Thoracic aorta (tissue), 2 donors: ENCODE data around the gene BDKRB2. TPM values are rescaled to one million over a fixed set of nuclear protein-coding genes. Genes with fewer than 3 reads are reported as not detected.

Experiments used
- ATAC-seq: fragments of 150-250 bp; one replicate; pipeline ENCODE4 v1.8.0; 2017; ENCODE audit warnings: low read depth; ENCODE audit not compliant: insufficient number of reproducible peaks, low FRiP score
- DNase-seq: peaks from one replicate; pipeline ENCODE4 v3.0.0-alpha.2; 2020; ENCODE audit warnings: low spot score
- H3K27ac ChIP-seq, 2 donors: fragments of 200-600 bp; sonication (generic); 1 replicate in 1 of 2; 2 replicates in 1 of 2; pipeline ENCODE4 v1.5.1; 2016; ENCODE audit warnings: mild to moderate bottlenecking in 2 of 2, moderate library complexity in 2 of 2
- H3K27me3 ChIP-seq: fragments of 200-600 bp; sonication (generic); replicated peaks from 2 replicates; pipeline ENCODE4 v1.6.0; 2016; ENCODE audit warnings: mild to moderate bottlenecking; ENCODE audit not compliant: insufficient read depth
- H3K36me3 ChIP-seq: fragments of 200-600 bp; sonication (generic); one replicate; pipeline ENCODE4 v1.5.1; 2016
- H3K4me1 ChIP-seq, 2 donors: fragments of 200-600 bp; sonication (generic); 1 replicate in 1 of 2; 2 replicates in 1 of 2; pipeline versions ENCODE4 v1.5.1 to v1.6.0; 2016; ENCODE audit warnings: low read depth in 2 of 2, mild to moderate bottlenecking in 1 of 2; ENCODE audit not compliant: control insufficient read depth in 1 of 2
- H3K4me3 ChIP-seq: fragments of 200-600 bp; sonication (generic); 2 replicates; pipeline ENCODE4 v1.5.1; 2016; ENCODE audit warnings: mild to moderate bottlenecking
- H3K9me3 ChIP-seq: fragments of 200-600 bp; sonication (generic); 2 replicates; pipeline ENCODE4 v1.5.1; 2016
- CTCF ChIP-seq: fragments of 200-600 bp; sonication (generic); IDR thresholded peaks from one replicate; pipeline ENCODE4 v1.5.1; 2019; ENCODE audit warnings: antibody characterized with exemption
- total RNA-seq, 2 donors: library from RNA; depleted of rRNA; stranded (reverse); fragments of >200 nt; gene quantifications; one replicate each; pipeline versions ENCODE4 v1.1.0 to v1.2.3, GENCODE V29; 2016

The BDKRB2 gene
- total RNA-seq, 2 donors from 2014 or later: 2.6 to 14.3 TPM

- no peak for DNase-seq
- no peak overlapping the region for H3K27ac ChIP-seq
- H3K4me3 ChIP-seq: no peak overlapping the region
- no peak for ATAC-seq
- H3K36me3 ChIP-seq: no peaks in the 10 kb centered on the region
- TF ChIP-seq CTCF: no peak
- H3K4me1 ChIP-seq: no peaks in the 10 kb centered on the region
- no peaks in the 10 kb centered on the region for H3K27me3 ChIP-seq
- no peaks in the 10 kb centered on the region for H3K9me3 ChIP-seq
These were observed 36.1 kb upstream of the BDKRB2 start for GRCh38 chr14:96168581-96168980.

DNA sequence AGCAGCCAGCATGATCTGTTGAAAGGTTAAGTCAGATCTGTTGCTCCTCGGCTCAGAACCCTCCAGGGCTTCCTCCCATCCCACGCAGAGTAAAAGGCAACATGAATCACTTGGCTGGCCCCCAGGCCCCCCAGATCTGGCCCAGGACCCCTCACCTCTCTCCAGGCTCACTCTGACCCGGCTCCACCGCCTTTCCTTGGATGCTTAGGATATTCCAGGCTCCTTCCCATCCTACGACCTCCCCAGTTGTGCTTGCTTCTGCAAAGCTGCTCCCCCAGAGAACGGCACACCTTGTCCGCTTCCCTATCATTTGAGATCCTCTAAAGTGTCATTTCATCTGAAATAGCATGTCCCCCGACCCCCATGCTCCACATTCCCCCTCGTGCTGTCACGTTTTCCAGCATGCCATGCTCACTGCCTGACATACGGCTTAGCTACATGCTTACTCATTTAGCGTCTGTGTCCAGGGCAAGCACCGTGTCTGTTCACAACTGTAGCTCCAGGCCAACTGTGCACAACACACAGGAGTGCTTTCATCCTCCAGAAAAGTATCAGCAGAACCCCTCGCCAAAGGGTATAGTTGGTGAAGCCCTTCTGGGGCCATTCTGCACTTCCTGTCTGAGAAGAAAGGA is 33.6 kb upstream of the BDKRB2 start:
- H3K36me3 ChIP-seq: no peaks in the 10 kb centered on the region
- no peak overlapping the region for H3K27ac ChIP-seq
- DNase-seq: no peak
- H3K4me1 ChIP-seq: no peaks in the 10 kb centered on the region
- no peak overlapping the region for H3K4me3 ChIP-seq
- no peaks in the 10 kb centered on the region for H3K27me3 ChIP-seq
- no peaks in the 10 kb centered on the region for H3K9me3 ChIP-seq
- no peak for TF ChIP-seq CTCF
- no peak for ATAC-seq

DNA sequence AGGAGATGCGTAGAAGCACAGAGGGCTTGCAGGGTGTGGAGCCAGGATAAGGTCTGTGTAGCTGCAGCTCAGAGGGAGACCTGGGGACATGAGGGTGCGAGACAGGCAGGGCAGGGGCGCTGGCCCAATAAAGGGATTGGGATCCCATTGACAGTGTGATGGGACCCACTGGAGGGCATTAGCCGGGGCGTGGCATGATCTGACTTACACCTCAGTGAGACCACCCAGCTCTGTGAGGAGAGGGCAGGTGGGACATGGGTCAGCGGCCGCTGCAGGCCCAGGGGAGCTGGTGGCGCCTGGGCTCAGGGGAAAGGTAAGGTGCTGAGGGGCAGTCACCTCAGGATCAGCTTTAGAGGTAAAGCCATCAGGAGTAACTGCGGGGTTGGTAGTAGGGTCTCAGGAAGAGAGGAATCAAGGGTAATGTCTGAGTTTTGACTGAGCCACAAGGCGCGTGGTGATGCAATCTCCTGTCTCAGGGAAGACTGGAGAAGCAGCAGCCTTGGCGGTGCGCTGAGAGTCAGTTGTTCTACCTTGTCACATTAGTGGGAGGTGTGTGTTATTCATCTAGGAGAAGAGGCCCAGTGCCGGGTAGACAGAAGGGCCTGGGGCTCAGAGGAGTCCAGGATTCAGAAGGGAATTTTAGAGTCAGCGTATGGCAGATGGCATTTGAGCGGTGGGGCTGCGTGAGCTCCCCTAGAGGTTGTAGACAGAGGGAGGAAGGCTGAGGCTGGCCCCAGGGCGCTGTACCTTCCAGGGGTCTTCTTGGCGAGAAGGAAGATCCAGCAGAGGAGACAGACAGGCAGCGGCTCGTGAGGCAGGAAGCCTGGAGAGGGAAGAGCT is 30.8 kb upstream of the BDKRB2 start:
- no peak overlapping the region for H3K27ac ChIP-seq
- TF ChIP-seq CTCF: no peak
- H3K9me3 ChIP-seq: no peaks in the 10 kb centered on the region
- ATAC-seq: no peak
- no peaks in the 10 kb centered on the region for H3K27me3 ChIP-seq
- no peak overlapping the region for H3K4me3 ChIP-seq
- DNase-seq: no peak
- no peaks in the 10 kb centered on the region for H3K4me1 ChIP-seq
- H3K36me3 ChIP-seq: no peaks in the 10 kb centered on the region

DNA sequence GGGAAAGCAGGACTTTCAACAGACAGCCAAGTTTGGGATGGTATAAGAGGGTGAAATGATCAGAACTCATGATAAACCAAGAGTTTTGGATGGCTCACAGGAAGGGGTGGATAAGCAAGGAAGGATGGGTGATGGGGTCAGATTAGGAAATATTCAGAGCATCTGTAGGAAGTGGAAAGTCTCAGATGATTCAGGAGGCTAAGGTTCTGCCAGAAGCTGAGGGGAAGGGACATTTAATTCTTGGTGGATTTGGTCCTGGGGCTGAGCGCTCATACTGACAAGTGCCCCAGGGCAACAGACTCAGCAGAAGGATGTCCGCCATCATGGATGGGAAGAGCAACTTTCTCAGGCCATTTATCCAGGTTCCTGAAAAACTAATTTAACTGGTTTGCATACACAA is 28.4 kb upstream of the BDKRB2 start:
- no peaks in the 10 kb centered on the region for H3K27me3 ChIP-seq
- ATAC-seq (no peak), DNase-seq (no peak)
- H3K4me1 ChIP-seq: no peaks in the 10 kb centered on the region
- no peak for TF ChIP-seq CTCF
- no peaks in the 10 kb centered on the region for H3K36me3 ChIP-seq
- H3K9me3 ChIP-seq: no peaks in the 10 kb centered on the region
- H3K27ac ChIP-seq: no peak overlapping the region
- H3K4me3 ChIP-seq: no peak overlapping the region

- Histone ChIP-seq H3K36me3 (no peaks in the 10 kb centered on the region), H3K4me3 (no peak overlapping the region), H3K4me1 (no peaks in the 10 kb centered on the region), H3K9me3 (no peaks in the 10 kb centered on the region), H3K27me3 (no peaks in the 10 kb centered on the region), H3K27ac (no peak overlapping the region)
- ATAC-seq (no peak), DNase-seq (no peak)
- TF ChIP-seq CTCF: no peak
These were observed 27.8 kb upstream of the BDKRB2 start for GRCh38 chr14:96176811-96177211.
